ENCODE measurements around the gene MIA2.
"Not testable (repeated sequence)": the region's sequence is repeated elsewhere in the genome, so short reads cannot be mapped to it uniquely, and the experiment has no call there.

The MIA2 gene

DNA sequence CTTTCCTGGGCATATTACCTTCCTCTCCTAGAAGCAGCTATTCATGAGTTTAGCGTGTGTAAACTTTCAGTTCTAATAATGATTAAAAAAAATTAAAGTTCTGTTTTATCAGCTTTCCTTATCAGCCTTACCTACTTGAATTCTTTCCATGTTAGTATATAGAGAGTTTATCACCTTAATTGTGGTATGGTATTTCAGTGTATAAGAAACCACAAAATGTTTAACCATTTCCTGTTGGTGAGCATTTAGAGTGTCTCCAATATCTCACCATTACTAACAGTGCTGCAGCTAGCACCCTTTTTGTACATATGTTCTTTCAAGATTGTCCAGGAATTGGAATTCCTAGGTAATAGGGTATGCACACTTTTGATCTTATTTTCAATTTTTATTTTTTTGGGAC is 109.1 kb downstream of the MIA2 start:
- DNase-seq, result no peak

DNA sequence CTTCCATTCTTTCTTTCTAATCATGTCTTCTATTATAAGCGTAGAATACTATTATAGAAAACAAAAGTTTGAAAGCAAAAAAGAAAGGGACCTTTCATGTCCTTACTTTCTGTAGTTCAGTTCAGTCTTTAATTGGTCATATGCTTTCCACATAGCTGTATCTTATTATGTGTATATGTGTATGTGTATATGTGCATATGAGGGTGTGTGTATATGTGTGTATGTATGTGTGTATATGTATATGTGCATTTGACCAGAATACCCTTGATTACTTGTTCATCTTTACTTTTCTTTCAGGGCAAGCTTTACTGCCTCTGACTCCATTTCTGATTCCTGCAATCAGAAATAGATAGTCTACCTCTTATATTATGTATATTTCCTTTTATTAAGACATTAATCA is 109.9 kb downstream of the MIA2 start:
- DNase-seq, result no peak

DNA sequence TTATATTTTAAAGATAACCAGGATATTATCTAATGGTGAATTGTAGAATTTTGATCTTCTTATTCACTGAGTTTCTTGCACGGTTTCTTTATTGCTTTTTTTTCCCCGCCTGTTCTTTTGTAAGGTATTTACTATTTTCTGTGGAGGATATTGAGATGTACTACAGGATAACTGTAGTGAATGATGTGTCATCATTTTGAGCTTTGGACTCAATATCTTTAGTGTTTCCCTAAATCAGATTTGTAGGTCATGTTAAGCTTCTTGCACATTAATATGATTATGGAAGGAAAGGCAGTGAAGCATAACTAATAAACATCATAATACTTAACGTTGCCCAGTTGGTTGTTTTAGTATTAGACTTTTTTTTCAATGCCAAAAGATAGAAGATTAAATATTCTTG is 117.2 kb downstream of the MIA2 start:
- no peak for DNase-seq

DNA sequence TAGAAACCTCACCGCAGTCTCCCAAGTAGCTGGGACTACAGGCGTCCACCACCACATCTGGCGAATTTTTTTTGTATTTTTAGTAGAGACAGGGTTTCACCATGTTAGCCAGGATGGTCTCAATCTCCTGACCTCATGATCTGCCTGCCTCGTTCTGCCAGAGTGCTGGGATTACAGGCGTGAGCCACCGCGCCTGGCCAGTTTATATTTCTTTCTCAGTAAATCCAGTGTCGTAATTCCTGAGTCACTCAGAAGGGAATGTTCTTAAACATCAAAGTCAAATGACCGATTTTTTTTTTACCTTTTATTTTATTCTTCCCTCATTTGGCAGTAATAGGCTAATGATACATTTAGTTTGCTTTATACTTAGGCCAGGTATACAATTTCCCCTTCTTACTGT is 118.0 kb downstream of the MIA2 start:
- no peak for DNase-seq

DNA sequence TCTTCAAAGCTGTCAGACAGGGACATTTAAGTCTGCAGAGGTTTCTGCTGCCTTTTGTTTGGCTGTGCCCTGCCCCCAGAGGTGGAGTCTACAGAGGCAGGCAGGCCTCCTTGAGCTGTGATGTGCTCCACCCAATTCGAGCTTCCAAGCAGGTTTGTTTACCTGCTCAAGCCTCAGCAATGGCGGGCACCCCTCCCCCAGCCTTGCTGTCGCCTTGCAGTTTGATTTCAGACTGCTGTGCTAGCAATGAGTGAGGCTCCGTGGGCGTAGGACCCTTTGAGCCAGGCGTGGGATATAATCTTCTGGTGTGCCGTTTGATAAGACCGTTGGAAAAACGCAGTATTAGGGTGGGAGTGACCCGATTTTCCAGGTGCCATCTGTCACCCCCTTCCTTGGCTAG is 125.4 kb downstream of the MIA2 start:
- not testable (repeated sequence) for DNase-seq

DNA sequence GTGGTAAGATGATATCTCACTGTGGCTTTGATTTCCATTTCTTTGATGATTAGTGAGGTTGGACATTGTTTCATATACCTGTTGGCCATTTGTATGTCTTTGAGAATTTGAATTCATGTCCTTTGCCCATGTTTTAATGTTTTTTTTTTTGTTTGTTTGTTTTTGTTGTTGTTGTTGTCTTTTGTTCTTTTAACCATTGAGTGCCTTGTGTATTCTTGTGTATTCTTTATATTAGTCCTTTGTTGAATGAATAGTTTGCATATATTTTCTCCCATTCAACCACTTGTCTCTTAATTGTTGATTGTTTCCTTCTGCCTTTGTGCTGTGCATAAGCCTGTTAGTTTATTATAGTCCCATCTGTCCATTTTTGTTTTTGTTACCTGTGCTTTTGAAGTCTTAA is 126.6 kb downstream of the MIA2 start:
- no peak for DNase-seq

DNA sequence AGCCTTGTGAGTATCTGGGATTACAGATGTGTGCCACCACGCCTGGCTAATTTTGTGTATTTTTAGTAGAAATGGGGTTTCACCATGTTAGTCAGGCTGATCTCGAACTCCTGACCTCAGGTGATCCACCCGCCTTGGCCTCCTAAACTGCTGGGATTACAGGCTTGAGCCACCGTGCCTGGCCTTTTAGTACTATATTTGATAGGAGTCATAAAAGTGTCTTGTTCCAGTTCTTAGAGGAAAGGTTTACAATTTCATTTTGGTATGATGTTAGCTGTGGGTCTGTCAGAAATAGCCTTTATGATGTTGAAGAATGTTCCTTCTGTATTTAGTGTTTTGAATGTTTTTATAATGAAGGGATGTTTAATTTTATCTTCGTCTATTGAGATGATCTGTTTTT is 127.8 kb downstream of the MIA2 start:
- DNase-seq, result not testable (repeated sequence)

DNA sequence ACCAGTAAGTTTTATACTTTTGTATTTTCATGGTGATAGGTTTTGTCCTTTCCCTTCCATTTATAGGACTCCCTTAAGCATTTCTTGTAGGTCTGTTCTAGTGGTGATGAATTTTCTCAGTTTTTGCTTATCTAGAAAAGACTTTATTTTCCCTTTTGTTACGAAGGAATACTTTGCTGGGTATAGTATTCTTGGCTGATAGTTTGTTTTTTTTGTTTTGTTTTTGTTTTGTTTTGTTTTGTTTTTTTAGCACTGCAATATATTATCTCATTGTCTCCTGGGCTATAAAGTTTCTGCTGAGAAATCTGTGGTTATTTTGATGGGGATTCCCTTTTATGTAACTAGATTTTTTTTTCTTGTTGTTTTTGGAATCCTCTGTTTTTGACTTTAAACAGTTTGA is 130.8 kb downstream of the MIA2 start:
- no peak for DNase-seq

DNA sequence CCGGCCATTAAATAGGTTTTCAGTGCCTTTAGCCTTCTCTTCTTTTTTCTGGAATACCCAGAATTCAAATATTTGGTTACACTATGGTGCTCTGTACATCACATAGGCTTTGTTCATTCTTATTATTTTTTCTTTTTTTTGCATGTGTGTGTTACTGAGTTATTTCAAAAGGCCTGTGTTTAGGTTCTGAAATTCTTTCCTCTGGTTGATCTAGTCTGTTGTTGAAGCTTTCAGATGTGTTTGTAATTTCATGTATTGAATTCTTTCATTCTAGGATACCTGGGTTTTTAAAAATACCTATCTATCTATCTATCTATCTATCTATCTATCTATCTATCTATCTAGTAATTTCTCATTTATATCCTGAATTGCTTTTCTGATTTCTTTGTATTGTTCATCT is 131.6 kb downstream of the MIA2 start:
- DNase-seq, result no peak

DNA sequence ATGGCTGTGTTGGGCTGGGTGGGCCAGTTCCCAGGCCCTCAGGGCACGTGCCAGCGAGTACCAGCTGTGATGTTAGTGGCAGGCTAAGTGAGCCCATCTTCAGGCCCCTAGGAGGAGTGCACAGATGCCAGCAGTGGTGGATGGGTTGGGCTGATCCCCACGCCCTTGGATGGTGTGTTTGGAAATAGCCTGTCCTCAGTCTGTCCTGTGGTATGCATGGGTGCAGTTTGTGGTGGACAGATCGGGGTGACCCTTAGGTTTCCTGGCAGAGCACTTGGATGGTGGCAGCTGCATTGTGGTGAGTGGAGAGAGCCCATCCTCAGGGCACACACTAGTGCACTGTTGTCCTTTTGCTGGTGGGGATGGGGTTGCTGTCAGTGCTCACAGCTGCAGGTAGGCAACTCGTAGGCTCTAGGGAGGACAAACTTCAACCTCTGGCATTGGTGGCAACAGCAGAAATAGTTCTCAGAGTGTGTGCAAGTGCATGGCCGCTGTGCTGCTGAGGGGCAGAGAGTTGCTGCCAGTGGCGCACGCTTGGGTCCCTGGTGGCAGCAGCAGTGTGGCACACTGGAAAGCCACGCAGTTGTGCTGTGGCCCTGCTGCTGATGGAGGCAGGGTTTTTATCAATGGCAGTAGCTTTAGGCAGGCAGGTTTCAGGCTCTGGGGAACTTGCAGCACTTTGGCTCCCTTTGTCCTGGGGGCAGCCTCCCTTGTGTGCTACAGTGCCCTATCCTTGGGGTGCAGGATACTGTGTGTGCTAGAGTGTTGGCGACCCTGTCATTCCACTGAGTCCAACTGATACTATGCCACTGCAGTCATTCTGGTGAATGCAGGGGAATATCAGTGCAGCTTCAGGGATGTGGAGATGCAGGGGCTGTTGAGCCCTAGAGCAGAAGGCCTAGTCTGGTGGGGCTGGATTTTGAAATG is 133.0 kb downstream of the MIA2 start:
- no peak for DNase-seq

DNA sequence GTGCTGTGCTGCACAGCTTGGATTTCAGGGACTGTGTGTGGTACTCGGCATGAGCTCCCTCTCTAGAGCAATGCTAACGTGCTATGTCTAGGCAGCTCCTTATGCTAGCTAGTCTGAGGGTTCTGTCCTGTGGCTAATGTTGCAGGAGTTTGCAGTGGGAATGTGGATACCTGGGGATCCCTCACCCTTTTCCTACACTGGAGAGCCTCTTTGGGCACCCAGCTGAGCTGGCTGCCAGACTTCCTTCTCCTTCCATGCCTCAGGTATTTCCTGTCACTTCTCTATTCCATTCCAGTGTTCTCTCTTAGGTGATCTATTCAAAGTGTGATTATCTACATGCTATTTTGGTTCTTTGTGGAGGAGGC is 133.7 kb downstream of the MIA2 start:
- DNase-seq, result no peak

DNA sequence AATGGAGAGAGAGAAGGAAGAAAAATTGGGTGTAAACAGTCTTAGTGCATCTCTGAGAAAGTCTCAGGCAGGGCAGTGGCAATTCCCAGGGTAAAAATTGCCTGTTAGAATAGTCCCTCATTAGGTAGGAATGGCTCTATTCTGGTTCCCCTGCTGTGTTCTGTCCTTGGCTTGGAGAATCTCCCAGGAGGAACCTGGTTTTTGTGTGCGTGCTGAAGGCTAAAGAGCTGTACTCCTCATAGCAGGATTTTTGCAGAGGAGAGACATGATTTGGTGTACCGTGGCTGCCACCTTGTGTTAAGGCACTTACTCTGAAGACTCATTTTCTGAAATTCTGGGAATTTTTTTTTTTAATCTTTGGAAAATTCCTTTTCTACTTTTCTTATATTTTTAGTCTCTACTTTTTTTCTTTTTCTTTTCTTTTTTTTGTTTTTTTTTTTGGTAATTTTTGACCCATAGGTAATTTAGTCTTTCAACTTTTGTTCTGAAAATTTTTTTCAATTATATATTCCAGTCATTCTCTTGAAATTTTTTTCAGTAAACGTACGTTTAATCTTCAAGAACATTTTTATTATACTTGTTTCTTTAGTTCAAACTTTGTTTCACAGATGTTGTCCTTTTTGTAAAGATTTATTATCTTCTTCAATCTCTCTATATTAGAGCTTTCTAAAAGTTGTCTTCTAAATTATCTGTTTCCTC is 134.7 kb downstream of the MIA2 start:
- DNase-seq, result peak; percentile 18

DNA sequence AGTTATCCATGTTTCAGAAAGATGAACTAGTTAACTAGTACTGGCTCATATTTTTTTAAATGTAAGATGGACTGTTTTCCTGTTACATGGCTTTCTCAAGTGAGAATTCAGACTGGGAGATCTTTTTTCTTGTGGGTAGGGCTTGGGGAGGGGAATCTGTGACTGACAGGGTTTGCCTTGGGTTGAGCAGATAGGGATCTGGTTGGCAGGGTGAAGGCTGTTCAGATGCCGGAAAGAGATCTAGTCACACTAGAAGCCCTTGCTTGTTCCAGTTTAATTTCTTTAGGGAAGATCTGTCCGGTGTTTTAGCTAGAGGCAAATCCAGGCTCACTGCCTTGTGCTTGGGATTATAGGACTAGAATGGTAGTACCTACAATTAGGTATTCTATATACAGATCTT is 135.3 kb downstream of the MIA2 start:
- no peak for DNase-seq

DNA sequence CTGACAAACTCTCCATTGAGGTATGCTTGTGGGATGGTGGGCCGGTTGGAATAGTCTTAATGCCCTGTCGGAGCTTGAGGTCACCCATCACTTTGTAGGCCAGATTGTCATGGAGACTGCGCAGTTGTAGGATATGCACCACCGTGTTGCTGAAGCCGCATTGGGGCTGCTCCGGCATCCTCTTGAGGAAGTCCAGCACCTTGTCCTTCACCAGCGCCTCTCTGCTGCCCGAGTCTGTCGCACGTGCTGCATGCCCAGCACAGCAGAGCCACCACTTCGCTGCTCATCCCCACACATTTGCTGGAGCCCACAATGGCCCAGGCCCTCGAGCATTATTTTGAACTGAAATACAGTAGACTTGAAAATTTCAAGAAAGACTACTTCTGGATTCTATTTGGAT is 136.7 kb downstream of the MIA2 start:
- no peak for DNase-seq

DNA sequence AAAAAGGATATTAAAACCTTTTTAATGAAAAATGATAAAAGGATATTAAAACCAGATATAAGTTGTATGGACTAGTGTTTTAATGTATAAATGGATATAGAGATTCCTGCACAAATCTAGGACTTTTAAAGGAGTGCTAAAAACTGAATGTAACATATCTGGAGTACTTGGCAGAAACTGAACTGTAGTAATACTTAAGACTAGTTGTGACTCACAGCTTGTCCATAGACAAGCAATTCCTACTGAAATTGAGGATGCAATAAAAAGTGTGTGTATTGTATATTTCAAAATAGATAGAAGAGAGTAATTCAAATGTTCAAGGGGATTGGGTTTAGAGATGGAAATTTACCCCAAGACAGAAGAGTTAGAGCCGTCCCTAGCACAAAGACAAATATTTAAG is 138.9 kb downstream of the MIA2 start:
- no peak for DNase-seq

DNA sequence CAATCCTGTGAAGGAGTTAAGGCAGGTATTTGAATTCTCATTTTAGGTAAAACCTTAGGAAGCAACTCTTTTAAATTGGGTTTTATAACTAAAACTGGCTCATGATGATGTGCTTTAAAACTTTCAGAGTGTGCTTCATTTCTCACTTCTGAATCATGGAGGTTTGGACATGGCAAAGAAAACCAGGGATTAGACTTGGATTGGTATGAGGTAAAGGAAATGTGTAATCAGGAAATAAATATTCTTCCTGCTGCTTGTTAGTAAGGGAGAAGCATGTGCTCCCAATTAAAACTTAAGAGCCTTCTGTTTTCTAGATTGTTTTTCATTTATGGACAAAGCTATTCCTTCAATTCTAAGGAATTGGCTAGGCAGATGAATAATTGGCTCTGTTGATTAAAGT is 141.1 kb downstream of the MIA2 start:
- no peak for DNase-seq

DNA sequence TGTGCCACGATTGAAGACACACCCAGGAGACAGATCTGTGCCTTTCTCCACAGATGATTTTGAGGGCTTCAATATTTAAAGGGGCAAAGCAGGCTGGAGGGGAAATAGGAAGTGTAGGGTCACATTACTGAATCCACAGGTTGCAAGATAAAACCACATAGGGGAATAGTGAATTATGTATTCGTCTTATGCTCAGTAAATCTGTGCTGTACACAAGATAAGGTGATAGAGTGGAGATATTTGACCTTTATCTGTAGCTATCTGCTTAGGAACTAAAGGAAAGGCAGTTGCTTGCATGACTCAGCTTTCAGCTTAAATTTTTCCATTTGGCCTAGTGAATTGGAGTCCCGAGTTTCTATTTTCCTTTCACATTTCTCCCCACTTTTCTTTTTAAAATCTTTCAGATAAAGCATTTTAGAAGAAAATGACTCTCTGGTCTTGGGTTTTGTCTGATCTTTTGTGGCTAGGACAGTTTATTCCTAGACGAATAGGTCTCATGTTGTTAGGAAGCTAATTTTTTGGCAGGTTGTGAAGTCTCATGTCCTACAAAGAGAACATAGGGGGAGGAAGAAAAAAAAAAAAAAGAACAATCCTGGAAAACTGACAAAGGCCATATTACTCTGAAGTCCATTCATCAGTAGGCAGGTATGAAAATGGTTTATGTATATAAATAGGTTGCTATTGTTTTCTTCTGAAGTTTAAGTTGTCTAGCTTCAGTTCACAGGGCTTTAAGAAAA is 143.1 kb downstream of the MIA2 start:
- no peak for DNase-seq

DNA sequence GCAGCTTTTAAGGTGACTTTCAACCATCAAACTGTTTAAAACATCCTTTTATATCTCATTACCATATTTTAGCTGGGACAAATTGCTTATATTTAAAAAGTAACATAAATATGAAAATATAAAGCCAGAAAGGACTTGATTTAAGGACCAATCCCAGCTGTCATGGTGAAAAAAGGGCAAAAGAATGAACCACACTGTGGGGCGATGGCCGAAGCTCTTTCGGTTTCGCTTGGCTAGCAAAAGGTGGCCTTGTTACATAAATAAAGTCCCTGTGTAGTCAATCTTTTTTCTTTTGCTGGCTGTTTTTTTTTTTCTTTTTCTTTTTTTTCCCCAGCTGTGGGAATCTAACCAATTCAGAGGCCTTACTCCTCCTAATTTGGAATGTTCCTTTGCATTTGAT is 147.7 kb downstream of the MIA2 start:
- no peak for DNase-seq

DNA sequence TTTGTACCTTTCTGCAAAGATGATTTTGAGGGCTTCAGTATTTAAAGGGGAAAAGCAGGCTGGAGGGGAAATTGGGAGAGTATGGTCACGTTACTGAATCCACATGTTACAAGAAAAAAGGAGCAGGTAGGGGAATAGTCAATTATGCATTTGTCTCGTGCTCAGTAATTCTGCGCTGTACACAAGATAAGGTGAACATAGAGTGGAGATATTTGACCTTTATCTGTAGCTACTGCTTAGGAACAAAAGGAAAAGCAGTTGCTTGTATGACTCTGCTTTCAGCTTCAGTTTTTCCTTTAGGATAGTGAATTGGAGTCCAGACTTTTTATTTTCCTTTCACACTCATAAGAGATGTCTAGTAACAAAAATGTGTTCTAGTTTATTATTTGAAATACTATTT is 148.7 kb downstream of the MIA2 start:
- no peak for DNase-seq

DNA sequence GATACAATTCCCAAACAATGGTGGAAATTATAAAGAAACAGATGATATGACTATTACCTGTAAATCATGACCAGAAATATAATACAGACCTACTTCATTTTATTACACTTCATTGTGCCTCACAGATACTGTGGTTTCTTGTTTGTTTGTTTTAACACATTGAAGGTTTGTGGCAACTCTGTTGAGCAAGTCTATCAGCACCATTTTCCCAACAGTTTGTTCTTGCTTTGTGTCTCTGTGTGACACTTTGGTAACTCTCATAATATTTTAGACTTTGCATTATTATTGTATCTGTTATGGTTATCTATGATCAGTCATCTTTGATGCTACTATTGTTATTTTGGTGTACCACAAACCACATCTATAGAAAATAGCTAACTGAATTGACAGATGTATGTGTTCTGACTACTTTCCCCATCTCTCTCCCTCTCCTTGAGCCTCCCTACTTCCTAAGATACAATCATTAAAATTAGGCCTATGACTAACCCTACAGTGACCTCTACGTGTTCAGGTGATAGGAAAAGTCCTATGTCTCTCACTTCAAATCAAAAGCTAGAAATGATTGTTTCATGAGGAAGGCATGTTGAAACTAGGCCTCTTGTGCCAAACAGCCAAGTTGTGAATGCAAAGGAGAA is 149.4 kb downstream of the MIA2 start:
- DNase-seq, result no peak

DNA sequence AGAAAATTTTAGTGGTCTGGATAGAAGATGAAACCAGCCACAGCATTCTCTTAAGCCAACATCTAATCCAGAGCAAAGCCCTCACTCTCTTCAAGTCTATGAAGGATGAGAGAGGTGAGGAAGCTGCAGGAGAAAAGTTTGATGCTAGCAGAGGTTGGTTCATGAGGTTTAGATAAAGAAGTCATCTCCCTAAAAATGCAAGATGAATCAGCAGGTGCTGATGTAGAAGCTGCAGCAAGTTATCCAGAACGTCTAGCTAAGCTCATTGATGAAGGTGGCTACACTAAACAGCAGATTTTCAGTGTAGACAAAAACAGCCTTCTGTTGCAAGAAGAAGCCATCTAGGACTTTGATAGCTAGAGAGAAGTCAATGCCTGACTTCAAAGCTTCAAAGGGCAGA is 150.0 kb downstream of the MIA2 start:
- no peak for DNase-seq

DNA sequence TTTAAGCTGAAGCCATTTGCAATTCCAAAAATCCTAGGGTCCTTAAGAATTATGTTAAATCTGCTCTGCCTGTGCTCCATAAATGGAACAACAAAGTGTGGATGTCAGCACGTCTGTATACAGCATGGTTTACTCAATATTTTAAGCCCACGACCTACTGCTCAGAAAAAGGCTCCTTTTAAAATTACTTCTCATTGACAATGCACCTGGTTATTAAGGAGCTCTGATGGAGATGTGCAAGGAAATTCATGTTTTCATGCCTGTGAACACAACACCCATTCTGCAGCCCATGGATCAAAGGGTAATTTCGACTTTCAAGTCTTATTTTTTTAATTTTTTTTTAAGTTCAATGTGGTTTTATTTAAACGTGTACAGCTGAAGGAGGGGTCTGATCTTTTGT is 150.5 kb downstream of the MIA2 start:
- DNase-seq, result no peak

DNA sequence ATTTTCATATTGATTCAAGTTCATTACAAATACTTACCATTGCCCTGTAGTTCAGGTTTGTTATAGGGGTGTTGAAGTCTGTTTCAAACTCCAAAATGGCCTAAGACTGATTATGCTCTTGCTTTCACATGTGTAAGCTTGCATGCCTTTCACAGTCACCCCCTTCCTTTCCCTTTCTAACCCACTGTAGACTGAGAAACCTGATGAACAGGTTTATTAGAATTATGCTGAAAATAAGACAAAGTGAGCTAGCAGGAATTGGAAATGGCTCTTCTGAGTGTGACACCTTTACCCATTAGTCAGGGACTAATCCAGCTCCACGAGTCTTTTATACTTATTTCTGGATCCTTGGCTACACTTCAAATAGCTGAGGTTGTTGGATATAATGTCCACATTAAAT is 159.6 kb downstream of the MIA2 start:
- DNase-seq, result no peak

All from activated CD4-positive, alpha-beta T cell treated with anti-CD3 and anti-CD28 coated beads, Interleukin-2, amount 50 U/mL, for 1 hour (primary cell).